CD4-positive, alpha-beta T cell treated with Interleukin-6 for 4 hours (primary cell): ENCODE results near the gene MPND.

ENCODE experiments used
- DNase-seq: peaks from one replicate; pipeline ENCODE4 v3.0.0-alpha.2; 2020; ENCODE audit warnings: mixed read lengths

Gene MPND

DNA sequence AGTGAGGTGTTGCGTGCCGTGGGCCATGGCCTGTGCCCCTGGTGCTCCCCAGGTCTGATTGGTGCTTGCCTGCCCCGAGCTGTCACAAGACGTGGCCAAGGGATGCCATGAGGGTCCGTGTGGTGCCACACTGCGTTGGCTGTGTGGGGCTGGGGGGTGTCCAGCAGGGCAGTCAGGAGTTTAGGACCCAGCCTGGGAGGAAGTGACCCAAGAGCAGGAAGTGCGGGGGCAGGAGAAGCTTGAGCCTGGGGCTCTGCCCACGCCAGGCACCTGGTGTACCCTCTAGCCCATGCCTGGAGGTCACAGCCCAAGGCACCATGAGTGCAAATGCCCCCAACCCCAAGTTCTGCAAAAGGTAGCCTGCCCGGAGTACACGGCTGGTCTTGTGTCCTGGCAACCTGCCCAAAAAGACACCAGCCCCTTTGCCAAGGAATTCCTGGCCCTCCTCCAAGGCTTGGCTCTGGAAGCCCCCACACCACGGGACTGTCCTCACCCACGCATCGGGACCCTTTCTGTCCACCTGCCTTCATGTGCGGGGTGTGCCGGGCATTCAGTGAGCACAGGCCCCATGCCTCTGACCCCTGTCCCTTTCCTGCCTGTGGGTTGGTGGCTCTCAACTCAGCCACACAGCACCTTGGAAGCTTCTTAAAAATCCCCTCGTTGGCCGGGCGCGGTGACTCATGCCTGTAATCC is 24.9 kb downstream of the MPND start:
- DNase-seq, result no peak

DNA sequence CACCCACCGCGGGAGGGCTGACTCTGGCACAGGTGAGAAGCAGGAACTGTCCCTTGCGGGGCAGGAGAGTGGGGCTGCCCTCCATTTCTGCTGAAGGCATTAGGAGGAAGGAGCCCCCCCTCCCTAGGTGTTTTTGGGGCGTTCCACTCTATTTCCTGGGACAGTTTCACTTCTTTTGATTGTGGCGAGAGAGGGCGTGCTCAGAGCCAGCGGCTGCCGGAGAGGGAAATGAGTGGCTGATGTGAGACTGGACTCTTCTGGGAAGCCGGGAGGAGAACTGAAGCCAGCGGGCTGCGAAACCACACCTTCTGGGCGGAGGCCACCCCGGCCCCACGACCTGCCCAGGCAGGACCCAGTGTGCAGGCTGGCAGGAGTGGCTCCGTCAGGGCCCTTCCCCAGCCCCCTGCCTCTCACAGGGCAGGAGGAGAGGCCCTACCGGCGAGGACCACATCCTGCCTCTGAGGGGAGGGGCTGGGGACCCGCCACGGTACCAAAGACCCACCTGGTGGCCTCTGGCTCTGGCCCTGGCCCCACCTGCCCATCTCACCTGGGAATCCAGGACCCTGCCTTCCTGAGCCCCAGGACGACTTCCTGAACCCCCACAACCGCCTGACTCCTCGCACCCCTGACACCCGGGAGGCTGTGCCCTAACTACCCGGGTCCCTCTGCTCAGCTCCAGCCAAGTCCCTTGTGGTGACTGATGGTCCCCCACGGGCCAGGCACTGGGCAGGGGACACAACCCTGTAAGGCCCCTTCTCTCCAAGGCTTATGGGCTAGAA is 25.9 kb downstream of the MPND start:
- peak; percentile 73 for DNase-seq

GRCh38 chr19:4369888-4370260 is 26.5 kb downstream of the MPND start:
- peak; percentile 84 for DNase-seq

GRCh38 chr19:4370418-4371041 is 27.2 kb downstream of the MPND start:
- DNase-seq, result no peak

GRCh38 chr19:4371247-4372164 is 28.1 kb downstream of the MPND start:
- no peak for DNase-seq

GRCh38 chr19:4372165-4373012 is 29.0 kb downstream of the MPND start:
- no peak for DNase-seq

DNA sequence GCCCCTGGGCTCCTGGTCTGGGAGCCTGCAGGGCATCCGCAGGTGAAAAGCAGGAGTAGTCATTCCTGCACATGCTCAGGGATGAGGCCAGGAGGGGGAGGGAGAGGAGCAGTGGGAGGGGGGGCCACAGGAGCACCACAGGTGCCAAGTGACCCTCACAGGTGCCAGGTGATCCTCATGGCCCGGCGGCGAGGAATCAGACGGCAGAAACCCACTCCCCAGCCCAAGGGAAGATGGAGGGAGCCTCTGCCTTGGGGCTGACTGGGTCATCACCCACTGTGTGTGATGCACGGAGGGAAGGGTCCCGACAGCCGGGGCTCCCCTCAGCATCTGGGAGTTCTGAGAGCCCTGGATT is 29.6 kb downstream of the MPND start:
- DNase-seq, result no peak

DNA sequence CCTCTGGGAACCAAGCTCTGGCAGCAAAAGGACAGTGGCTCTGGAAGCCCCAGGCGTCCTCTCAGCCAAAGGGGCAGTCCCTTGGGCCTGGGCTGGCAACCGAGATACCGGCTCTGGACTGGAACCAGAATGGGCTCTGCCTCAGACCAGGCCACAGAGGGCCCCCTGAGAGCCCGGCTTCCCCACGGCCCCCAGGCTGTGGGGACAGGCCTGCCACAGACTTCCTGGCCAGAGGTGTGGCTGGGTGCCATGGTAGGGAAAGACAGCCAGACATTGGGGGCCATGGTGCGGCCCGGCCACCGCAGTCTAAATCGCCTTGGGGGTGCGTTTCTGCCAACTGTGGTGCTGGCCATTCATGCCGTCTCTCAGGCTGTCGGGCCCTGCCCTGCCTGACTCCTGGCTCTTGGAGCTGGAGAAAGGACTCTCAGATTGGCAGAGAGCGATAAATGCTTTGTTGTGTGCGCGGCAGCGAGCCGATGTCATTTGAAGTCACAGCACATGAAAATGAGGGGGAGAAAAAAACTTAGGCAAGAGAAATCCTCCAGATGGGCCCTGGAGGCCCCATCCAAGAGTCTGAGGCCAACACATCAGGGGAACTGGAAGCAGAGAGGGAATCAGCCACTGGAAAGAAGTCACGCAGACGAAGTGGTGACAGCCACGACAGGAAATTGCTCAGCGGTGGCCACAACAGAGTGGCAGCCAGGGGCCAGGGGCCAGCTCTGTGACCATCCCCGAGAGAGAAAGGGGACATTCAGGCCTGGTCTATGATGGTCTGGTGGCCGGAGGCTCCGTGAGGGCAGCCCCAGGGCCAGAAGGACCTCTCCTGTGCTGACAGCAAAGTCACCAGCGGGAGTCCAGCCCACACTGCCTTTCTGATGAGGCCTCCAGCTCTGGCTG is 30.5 kb downstream of the MPND start:
- DNase-seq, result no peak

DNA sequence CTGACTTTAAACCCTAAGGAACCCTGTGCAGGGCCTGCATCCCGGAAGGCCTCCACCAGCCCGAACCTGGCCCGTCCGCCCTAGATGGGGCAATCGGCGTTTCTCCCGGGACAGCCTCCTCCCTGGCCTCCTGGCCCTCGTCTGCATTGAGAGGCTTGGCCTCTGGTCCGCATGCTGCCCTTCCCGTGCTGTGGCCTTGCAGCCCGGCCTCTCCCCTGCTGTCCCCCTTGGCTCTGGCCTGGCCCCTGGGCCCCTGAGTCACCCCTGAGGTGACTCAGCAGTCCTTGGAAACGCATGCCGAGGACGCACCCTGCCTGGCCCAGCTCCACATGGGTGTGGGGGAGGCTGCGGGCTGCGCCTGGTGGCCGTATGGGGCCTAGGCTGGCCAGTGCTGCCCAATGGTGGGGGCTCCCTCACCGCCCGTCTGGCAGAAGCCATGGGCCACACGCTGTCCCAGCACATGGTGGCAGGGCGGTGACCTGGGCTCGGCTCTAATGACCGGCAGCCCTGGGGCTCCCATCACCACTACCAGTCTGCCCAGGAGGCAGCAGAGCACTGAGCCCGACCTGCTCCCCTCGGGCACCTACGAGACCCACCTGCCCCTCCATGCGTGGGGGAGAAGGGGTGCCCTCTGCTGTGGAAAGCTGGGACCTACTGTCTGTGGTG is 31.3 kb downstream of the MPND start:
- no peak for DNase-seq

DNA sequence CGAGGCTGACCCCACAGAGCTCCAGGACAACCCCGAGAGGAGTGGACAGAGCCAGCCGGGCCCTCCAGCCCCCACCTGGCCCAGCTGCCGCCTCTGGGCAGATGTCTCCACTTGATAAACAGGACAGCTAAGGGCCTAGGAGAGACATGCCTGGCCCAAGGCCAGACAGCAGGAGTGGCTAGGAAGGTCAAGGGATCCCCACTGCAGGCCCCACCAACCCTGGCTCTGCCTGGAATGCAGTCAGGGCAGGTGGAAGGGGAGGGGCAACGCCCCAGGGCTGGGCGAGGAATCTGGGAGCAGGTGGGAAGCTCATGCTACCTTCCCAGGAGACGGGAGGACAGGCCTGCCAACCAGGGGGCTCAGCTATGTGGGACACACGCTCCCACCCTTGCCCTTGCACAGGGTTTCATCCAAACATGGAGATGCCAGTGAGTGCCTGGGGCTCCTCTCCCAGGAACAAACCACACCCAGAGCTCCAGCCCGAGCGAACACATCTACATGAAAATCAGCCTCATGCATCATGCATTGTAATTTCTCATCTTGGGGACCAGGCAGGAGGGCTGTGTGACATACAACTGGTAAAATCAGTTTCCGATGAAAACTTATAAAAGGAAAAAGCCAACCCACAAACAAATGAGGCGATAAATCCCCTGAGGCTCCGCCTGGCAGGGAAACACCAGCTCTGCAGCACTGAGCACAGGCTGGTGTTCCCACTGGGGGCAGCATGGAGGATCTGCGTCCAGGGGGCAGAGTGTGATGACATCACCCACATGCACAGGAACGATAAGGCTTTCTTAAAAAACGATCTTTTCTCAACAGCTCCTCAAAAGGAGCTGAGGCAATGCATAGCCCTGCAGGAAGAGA is 32.0 kb downstream of the MPND start:
- DNase-seq, result no peak

DNA sequence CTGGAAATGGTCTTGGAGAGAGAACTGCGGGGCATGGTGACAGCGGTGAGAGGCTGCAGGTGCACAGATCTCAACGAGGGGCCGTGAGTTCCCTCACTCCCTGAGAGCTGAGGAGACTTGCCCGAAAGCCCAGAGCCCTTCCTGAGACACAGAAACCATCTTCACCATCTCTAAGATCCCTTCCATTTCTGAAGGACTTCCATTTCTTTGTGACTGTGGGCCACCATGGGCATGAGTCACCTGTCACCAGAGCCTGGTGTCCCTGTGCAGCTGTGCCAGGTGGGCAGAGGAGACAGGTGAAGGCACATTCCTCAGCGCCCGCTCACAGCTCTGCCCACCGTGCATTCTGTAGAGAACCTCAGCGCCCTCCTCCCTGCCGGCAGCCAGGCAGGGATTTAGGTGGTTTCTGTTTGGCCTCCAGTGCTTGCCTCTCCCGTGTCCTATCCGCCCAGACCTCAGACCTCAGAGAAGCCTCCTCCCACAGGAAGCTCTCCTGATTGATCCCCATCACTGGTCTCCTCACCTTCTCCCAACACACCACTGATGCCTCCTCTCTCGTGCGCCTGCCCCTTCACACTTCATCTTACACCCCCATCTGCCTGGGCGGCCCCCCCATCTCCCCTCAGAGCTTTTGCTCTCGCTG is 32.8 kb downstream of the MPND start:
- DNase-seq, result no peak

DNA sequence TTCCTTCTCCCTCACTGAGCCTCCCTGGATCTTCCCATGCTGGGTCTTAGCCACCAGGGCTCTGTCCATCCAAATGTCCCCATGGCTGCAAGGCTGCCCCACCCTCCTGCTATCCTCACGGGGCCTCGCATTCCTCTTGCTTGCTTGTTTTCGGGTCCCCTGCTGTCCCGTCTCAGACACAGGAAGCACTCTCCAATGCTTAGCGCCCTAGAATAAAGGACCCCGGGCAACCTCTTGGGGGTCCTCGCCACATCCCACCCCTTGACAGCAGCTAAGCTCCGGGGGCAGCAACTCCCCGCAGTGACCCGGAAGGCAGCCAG is 33.3 kb downstream of the MPND start:
- DNase-seq, result no peak

DNA sequence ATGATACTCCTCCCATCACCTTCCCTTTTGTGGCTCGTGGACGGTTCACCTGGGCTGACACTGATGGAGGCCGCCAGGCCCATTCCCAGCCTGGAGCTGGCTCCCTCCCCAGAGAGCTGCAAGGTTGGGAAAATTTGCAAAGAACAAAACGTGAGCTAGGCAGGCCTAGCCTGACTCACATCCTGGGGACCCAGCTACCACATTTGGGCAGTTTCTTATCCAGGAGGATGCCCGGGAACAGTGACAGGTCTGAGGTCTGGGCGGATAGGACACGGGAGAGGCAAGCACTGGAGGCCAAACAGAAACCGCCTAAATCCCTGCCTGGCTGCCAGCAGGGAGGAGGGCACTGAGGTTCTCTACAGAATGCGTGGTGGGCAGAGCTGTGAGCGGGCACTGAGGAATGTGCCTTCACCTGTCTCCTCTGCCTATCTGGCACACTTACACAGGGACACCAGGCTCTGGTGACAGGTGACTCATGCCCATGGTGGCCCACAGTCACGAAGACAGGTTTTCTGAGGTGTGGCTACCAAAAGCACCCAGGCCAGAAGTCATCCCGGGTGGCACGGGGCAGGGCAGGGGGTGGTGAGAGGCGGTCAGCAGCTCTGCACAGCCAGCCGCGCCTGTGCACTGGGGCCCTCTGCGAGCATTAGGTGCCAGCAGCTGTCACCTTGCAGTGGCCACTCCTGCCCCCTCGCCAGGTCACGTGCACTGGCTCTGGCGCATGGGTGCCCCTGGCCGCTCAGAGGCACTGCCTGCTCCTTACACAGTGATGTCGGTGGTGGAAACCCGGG is 33.8 kb downstream of the MPND start:
- no peak for DNase-seq

GRCh38 chr19:4378886-4379285 is 35.5 kb downstream of the MPND start:
- DNase-seq, result no peak

- DNase-seq, result peak; percentile 35
Observed at GRCh38 chr19:4379383-4380253, 36.3 kb downstream of the MPND start.

GRCh38 chr19:4380254-4380727 is 36.9 kb downstream of the MPND start:
- peak; percentile 78 for DNase-seq
